SW480 (cell line): ENCODE results near the gene SLIT3.
"Not testable (repeated sequence)": the region's sequence is repeated elsewhere in the genome, so short reads cannot be mapped to it uniquely, and the experiment has no call there.

ENCODE experiments used
- DNase-seq: peaks from one replicate; pipeline ENCODE4 v3.0.0-alpha.2; 2016; ENCODE audit warnings: low spot score

SLIT3 gene

GRCh38 chr5:169142264-169142970 lies 158.5 kb downstream of the SLIT3 start:
- no peak for DNase-seq

- not testable (repeated sequence) for DNase-seq
Measured at GRCh38 chr5:169140215-169140614, 160.7 kb downstream of the SLIT3 start.

DNA sequence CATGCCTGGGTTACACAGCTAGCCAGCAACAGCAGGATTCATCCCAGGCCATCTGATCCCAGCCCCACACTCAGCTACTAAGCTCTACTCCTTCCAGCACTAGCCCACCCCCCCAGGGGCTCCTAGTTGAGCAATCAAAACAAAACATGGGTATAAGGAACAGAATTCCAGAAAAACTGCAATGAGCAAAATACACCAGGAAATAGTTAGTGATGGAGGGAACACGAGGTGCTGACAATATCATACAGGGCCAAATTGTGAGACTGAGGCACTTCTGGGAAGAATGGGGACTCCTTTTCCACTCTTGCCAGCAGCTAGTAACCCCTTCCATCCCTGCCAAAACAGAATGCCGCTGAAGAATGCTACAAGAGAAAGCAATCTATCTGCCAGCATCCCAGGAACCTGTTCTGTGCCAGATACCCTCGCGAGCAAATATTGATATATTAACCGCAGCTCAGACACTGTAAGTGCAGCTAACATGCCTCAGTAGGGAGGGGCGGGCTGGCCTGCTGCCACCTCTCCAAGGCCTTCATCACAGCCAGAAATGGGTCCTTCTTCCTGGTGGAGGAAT lies 161.4 kb downstream of the SLIT3 start:
- peak; percentile 31 for DNase-seq

GRCh38 chr5:169133531-169133930 lies 167.4 kb downstream of the SLIT3 start:
- no peak for DNase-seq

DNA sequence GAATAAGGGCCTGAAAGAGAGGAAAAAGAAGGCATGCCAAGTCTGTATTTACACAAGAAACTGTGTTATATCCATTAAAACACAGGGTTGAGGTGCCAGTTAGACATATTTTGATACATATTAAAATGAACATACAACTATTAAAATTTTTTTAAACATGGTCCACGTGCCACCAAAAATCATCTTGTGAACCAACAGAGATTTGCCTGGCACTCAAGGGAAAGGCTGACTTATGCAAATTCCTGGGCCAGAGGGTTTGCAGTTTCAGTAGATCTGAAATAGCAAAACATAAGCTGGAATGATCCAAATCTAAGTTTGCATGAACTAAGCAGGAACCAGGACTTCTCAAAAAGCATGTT lies 168.7 kb downstream of the SLIT3 start:
- DNase-seq, result no peak

DNA sequence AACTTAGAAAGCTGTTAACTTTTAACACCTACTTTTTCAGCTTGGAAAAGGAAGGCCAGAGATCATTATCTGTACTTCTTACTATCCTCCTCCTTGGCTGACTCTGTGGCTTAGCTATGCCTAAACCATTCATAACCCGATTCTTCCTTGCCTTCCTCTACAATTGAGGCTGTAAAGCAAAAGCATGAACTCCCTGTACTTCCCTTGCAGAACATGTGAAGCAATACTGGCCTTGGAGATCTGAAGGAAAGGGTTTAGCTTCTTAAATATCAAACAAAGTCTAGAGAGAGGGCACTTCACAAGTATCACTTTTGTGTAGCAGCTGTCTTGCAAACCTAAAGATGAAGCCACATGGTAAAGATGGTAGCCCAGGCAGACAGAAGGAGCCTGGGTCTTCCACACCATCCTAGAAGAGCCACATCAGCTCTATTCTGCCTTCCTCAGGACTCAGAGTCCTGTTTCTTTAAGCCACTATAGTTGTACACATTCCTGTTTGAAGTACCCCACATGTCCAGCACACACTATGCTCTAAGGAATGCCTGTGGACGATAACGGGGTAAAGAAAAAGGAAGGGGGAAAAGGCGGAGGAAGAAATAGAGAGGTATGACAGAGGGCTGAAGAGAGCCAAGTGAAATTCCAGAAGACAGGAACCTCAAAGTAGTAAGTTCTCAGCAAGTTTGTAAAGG lies 169.2 kb downstream of the SLIT3 start:
- no peak for DNase-seq

DNA sequence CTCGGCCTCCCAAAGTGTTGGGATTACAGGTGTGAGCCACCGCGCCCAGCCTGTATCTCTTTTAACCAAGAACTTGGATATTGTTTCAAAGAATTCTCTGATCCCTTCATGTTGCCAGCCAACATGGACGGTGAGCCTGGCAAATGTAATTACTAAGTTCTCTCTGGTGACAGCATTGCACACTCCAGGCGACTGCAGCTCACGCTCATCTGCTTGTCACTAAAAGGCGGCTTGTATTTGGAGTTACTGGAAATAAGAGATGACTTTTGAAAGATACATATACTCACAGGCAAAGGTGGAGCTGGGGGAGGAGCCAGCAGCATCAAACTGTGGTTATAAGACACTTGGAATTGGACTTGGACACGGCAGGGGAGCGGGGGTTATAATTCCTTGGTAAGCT lies 172.3 kb downstream of the SLIT3 start:
- DNase-seq, result no peak

DNA sequence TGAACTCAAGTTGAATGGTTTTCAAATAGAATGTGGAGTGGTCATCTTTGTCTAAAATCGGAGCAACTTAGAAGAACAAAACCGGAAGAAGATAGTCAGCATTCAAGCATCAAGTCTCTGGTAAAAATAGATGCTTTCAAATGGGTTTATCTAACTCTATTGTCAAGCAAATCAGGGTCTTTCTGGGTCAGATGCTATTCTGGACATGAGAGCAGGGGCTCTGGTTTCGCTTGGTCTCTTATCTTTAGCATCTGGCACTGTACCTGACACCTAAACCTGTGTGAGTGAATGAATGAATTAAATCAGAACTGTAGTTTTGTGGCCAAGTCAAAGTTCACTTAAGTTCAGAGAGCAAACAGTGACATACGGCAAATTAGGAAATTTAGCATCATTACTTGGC lies 173.5 kb downstream of the SLIT3 start:
- no peak for DNase-seq

- no peak for DNase-seq
Measured at GRCh38 chr5:169126481-169127021, 174.4 kb downstream of the SLIT3 start.

GRCh38 chr5:169125571-169125970 lies 175.4 kb downstream of the SLIT3 start:
- DNase-seq, result no peak

DNA sequence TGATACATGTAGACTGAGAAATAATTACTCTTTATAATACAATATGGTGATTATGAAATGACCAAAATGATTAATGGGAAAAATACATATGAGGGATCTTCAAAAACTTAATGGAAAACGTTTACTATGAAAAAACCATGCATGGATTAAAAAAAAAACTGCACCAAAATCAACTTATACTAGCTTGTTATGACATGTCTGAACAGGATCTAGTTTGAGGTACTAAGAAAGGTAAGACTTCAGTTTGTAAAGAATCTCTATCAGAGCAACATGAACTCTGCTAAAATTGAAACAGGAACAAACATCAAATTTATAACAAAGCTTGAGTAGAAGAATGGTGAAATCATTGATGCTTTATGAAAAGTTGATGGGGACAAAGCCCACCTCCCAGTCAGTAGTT lies 178.0 kb downstream of the SLIT3 start:
- DNase-seq, result no peak

DNA sequence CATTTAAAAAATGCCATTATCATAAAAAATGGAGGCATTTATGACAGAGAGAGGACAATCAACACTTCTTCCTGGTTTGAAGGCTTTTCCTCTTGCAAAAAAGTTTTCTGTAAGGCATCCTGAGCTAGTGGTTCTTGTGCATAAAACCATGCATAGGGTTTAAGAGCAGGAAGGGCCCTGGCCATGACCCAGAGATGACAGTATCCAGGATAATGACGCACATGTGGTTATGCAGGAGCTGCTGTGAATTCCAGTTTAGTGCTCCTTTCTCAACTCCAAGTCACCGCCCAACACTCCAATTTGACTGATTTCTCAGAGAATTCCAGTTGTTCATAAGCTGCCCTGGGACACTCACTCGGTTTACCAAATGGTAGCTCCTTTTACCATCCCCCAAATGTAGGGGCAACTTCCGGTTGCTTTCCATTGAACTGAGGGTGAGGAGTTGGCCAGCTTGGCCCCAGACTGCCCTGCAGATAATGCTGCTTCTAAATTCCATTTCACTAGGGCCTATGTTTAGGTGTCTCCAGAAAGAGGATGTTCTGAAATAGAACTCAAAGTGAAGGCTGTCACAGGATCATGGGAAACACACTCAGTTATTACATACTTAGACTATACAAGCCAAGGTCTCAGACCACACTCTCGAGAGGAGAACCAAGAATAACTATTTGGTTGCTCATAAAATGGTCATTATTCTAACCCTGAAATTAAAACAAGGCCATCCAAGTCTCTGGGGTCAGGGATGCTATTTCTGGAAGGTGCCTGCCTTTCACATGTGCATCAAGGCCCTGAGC lies 179.1 kb downstream of the SLIT3 start:
- DNase-seq, result no peak

DNA sequence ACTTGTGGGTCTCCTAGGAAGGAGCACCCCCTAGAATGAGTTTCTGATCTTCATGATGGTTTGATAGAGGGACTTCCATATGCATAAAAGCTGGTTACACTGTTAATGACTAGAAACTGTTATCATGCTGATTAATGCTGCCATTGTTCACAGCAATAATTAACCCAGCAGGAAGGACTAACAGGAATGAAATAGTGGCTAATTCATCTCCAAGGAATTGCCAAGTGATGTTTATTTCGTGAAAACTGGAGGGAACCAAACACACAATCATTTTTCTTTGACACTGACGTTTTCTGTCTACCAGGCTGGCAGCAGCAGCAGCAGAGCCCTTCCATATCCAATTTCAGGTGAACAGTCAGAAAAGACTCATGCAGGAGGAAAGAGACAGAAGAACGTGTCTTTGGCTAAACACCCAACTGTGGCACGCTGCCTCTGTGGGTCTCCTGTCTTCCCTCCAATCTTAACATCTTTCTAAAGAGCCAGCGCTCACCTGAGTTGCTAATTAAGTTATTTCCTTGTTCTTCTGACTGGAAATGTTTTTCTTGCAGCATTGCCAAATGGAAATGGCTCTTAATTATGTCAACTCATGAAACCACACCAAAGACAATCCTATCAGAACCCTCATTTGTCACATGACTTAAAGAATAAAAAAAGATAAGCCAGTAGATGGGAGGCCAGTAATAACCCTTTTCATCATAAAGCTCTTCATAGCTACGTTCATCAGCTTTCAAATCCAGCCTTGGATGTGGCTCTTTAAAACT lies 181.5 kb downstream of the SLIT3 start:
- peak; percentile 39 for DNase-seq

DNA sequence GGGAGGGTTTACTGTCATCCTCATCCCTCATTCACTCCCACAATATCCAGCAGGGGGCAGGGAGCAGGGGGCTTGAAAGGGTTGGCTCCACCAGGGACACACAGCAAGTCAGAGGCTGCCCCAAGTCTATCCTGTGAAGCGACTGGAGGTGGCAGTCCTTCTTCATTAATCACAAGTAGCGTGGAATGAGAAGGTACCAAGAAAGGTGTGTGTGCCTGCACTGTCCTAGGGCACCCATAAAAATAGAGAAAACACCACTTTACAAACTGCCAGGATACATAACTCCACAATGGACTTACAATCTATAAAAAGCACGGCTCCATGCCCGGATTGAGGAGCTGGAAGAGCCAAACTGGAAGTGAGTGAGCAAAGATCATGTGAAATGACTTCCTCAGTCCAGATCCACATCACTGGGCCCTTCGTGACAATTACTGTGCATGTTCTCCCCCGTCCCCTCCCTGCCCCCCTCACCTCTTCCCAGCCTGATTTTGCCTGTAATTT lies 183.9 kb downstream of the SLIT3 start:
- peak; percentile 42 for DNase-seq

GRCh38 chr5:169115461-169116124 lies 185.3 kb downstream of the SLIT3 start:
- DNase-seq, result no peak

DNA sequence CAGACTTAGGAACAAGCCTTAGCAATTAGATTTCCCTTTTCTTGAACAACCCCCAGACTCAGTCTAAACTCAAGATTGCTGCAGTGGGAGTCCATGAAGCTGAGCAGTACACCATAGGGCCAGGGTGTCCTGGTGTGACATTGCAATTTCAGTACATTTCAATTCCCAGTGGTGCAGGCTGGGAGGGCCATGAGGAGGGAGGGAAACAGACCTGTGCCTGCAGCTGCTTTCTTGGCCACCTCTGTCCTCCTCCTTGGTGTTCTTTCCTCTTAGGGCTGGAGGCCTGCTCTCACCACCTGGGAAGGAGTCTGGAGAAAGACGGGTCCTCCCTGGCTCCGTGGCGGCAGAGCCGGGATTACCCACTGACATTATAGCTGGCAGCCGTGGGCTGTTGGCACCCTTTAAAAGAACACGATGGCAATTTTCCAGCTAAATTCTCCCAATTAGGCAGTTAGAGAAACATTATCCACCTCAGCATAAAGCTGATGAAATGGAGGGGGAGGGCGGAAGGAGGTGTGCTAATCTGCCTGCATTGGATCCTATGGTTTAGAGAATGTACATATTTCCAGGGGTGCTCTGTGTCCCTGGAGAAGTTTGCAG lies 186.4 kb downstream of the SLIT3 start:
- no peak for DNase-seq

GRCh38 chr5:169112016-169112415 lies 188.9 kb downstream of the SLIT3 start:
- no peak for DNase-seq

DNA sequence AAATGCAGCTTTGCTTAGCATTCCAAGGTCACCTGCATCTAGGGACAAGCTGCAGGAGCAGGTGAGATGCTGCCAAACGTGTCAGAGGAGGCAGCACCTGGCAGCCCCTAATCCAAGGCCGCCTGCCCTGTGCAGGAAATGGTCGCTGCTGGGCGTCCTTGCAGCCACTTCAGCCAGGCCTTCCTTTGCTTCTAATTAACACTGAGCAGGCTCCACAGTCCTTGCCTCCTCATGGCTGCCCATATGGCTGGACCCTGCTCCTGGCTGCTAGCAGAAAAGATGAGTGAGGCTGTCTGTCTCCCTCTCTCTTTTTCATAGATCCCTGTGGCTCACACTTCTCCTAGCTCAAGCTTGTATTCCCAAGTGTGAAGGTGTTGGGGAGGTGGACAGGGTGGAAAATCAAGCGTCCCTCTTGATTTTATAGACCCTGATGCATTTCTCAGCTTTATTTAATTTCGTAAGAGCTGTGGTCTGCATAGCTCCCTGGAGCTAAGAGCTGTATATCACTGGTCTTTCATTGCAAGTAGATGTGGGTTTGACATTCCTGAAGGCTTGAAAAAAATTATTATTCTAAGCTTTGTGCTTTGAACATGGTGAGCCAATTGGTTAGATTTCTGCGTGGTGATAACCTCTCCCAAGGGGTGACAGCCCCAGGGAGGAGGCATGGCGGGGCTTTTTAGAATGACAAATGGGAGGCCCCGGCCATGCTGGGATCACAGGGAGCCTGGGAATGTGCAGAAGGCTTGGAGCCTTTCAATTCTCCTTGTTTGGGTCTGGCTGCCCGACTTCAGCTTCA lies 193.8 kb downstream of the SLIT3 start:
- DNase-seq, result no peak

DNA sequence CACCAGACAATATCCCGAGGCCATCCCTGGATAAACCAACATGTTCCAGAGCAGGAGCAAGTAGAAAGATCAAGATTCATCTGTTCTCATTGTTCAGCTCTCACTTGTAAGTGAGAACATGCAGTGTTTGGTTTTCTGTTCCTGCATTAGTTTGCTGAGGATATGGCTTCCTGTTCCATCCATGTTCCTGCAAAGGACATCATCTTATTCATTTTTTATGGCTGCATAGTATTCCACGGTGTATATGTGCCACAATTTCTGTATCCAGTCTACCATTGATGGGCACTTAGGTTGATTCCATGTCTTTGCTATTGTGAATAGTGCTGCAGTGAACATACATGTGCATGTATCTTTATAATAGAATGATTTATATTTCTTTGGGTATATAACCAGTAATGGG lies 195.4 kb downstream of the SLIT3 start:
- not testable (repeated sequence) for DNase-seq
